Activated CD8-positive, alpha-beta T cell treated with anti-CD3 and anti-CD28 coated beads for 36 hours (primary cell): ENCODE measurements around the gene URM1. TPM values are rescaled to one million over a fixed set of nuclear protein-coding genes. Genes with fewer than 3 reads are reported as not detected.

Experiments used
- ATAC-seq: fragments of 200-7000 bp; cut with Tn5 transposase; one replicate; pipeline ENCODE4 v1.10.0; 2021; ENCODE audit warnings: mild to moderate bottlenecking, moderate library complexity
- CTCF ChIA-PET: fragments of 350-600 bp; sonication (Branson Sonifier 250); formaldehyde crosslinking; loops from one replicate; lab custom pipeline; 2021; ENCODE audit warnings: antibody characterized with exemption; lab: Charles Lee
- POLR2A ChIA-PET: fragments of 350-600 bp; sonication (Branson Sonifier 250); formaldehyde crosslinking; loops from one replicate; lab custom pipeline; 2021; ENCODE audit warnings: antibody characterized with exemption; lab: Charles Lee
- DNase-seq: peaks from one replicate; pipeline ENCODE4 v3.0.0-alpha.2; 2020
- H3K27ac Mint-ChIP-seq: one replicate; pipeline ENCODE4 v1.8.0; 2021; ENCODE audit warnings: mild to moderate bottlenecking, mixed read lengths
- H3K27me3 Mint-ChIP-seq: one replicate; pipeline ENCODE4 v1.8.0; 2021; ENCODE audit warnings: mixed read lengths
- H3K36me3 Mint-ChIP-seq: one replicate; pipeline ENCODE4 v1.8.0; 2021; ENCODE audit warnings: low read depth, mixed read lengths
- H3K4me1 Mint-ChIP-seq: one replicate; pipeline ENCODE4 v1.8.0; 2021; ENCODE audit warnings: low read depth, mixed read lengths
- H3K4me3 Mint-ChIP-seq: one replicate; pipeline ENCODE4 v1.8.0; 2021; ENCODE audit warnings: mild to moderate bottlenecking, moderate library complexity, mixed read lengths
- H3K9me3 Mint-ChIP-seq: one replicate; pipeline ENCODE4 v1.8.0; 2021; ENCODE audit warnings: mixed read lengths
- CTCF ChIP-seq: fragments of 200-600 bp; IDR thresholded peaks from one replicate; pipeline ENCODE4 v1.8.0; 2022; ENCODE audit warnings: antibody characterized with exemption, mild to moderate bottlenecking
- intact Hi-C: fragments of 100-400 bp; cut with micrococcal nuclease; formaldehyde crosslinking; loops from one replicate; pipeline ENCODE4 v1.10.0; 2022
- total RNA-seq, 2 experiments: library from RNA; stranded (reverse); gene quantifications; one replicate each; pipeline ENCODE4 v1.2.3, GENCODE V29; 2021

URM1 gene
- total RNA-seq, 2 experiments from 2014 or later: 56.3 to 60.2 TPM

- Mint-ChIP-seq H3K9me3 (no peaks in the 10 kb centered on the region), H3K4me3 (no peak overlapping the region), H3K27me3 (peaks cover 12% of the 10 kb centered on the region), H3K27ac (no peak overlapping the region), H3K4me1 (peaks cover 3% of the 10 kb centered on the region), H3K36me3 (peaks cover 18% of the 10 kb centered on the region)
- DNase-seq (no peak), ATAC-seq (no peak)
- intact Hi-C loops: no loop called here
- CTCF ChIA-PET: interaction anchor here (0.6 to 1.3 kb wide), 2 partner anchors 32 to 71 kb away, joined by 3 to 5 read pairs; no protein-coding TSS in a partner anchor
- POLR2A ChIA-PET: no interaction called here
- no peak for TF ChIP-seq CTCF
Observed at GRCh38 chr9:128393970-128394369, 22.8 kb downstream of the URM1 start.

- Mint-ChIP-seq H3K36me3 (peaks cover 15% of the 10 kb centered on the region), H3K27me3 (peaks cover 12% of the 10 kb centered on the region), H3K9me3 (no peaks in the 10 kb centered on the region), H3K27ac (no peak overlapping the region), H3K4me3 (no peak overlapping the region), H3K4me1 (peaks cover 3% of the 10 kb centered on the region)
- no peak for TF ChIP-seq CTCF
- ChIA-PET POLR2A (no interaction called here), CTCF (interaction anchor here (1.3 kb wide), 1 partner anchor 32 kb away, joined by 5 read pairs; no protein-coding TSS in a partner anchor)
- intact Hi-C loops: no loop called here
- DNase-seq (no peak), ATAC-seq (no peak)
Observed at GRCh38 chr9:128394379-128395168, 23.4 kb downstream of the URM1 start.

GRCh38 chr9:128396970-128397613 lies 25.9 kb downstream of the URM1 start:
- DNase-seq (no peak), ATAC-seq (no peak)
- Mint-ChIP-seq H3K27ac (no peak overlapping the region), H3K36me3 (peaks cover 6% of the 10 kb centered on the region), H3K27me3 (peaks cover 12% of the 10 kb centered on the region), H3K9me3 (no peaks in the 10 kb centered on the region), H3K4me1 (peaks cover 3% of the 10 kb centered on the region), H3K4me3 (no peak overlapping the region)
- POLR2A ChIA-PET: no interaction called here
- no peak for TF ChIP-seq CTCF
- intact Hi-C loops: no loop called here
- CTCF ChIA-PET: no interaction called here

- ChIA-PET CTCF (no interaction called here), POLR2A (no interaction called here)
- no peak for TF ChIP-seq CTCF
- Mint-ChIP-seq H3K27ac (no peak overlapping the region), H3K4me3 (no peak overlapping the region), H3K4me1 (peaks cover 3% of the 10 kb centered on the region), H3K36me3 (peaks cover 4% of the 10 kb centered on the region), H3K27me3 (peaks cover 12% of the 10 kb centered on the region), H3K9me3 (no peaks in the 10 kb centered on the region)
- intact Hi-C loops: no loop called here
- no peak for DNase-seq
- no peak for ATAC-seq
Observed at GRCh38 chr9:128397831-128398230, 26.7 kb downstream of the URM1 start.

- DNase-seq: no peak
- ChIA-PET CTCF (interaction anchor here (1.2 kb wide), 1 partner anchor 20 kb away, joined by 3 read pairs; no protein-coding TSS in a partner anchor), POLR2A (no interaction called here)
- Mint-ChIP-seq H3K4me3 (no peak overlapping the region), H3K36me3 (no peaks in the 10 kb centered on the region), H3K27me3 (peaks cover 12% of the 10 kb centered on the region), H3K27ac (no peak overlapping the region), H3K4me1 (peaks cover 3% of the 10 kb centered on the region), H3K9me3 (no peaks in the 10 kb centered on the region)
- no peak for ATAC-seq
- no peak for TF ChIP-seq CTCF
- intact Hi-C loops: no loop called here
Observed at GRCh38 chr9:128399861-128400260, 28.7 kb downstream of the URM1 start.
